GM19463 (cell line): ENCODE measurements around the gene REPS2.

ENCODE experiments used
- ATAC-seq: cut with Tn5 transposase; IDR thresholded peaks from one replicate; pipeline ENCODE4 v1.9.1; 2021; ENCODE audit warnings: mild to moderate bottlenecking, moderate library complexity; ENCODE audit not compliant: unreplicated experiment

The REPS2 gene

DNA sequence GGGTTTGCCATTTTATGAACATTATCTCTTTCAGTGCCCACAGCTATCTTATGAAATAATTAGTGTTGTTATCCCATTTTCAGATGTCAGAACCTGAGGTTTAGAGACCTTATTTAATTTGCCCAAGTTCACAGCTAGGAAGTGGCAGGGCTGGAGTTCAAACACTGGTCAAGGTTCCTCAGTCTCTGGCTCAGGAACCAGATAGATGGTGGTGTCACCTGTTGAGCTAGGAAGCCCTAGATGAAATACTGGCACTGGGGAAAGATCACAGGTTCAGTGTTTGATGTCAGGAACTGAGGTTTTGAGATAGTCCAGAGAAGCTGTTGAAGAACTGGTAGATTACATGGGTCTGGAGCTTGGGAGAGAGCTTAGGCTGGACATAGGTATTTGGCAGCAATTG is 85.4 kb downstream of the REPS2 start:
- no peak for ATAC-seq

DNA sequence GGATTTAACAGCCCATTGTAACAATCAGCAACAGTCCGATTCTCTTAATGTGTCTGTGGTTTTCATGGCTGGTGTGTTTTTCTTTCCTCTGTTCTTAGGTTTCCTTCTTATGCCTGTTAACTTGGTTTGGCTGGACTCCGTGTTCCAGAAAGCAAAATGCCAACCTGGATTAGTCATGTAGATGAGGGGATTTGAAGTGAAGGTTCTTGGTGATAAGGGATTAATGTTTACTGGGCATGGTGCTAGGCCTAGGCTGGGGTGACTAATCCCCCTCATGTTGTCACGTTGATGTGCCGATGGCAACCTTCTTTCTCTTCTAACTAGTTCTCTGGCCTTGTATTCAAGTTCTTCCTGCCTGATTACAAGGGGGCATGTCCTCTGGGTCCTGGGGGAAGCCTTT is 85.9 kb downstream of the REPS2 start:
- no peak for ATAC-seq

DNA sequence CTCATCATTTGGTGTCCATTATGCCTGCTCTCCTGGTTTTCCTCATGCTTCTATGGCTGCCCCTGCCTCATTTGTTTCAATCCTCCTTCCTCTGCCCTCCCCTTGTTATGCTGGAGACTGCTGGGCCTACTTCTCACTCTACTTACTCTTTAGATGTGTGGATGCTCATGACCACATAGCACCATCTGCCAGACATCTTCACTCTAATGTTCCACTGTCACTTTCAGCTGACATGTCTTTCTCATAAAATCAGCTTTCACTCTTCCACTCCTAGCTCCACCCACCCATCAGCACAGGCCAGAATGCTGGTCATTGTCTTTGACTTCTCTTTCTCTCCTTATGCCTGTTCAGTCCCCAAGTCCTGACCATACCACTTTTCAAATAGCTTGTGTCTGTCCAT is 86.8 kb downstream of the REPS2 start:
- no peak for ATAC-seq

DNA sequence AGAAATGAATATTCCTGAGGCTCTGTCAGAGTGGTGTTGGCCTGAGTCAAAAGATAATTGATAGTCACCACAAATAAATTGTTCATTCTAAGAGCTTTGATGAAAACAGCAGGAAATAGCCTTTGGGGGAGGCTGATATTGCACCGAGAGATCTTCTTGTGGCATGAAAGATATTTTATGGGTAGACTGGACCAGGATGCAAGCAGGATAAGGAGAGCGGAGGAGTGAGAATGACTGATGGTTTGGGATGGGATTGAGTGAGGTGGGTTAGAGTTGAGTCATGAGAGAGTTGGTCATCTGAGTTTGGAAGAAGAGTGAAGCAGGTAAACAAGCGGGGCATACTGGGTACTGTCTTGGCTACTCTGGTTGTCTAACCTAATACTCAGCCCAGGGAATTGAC is 88.7 kb downstream of the REPS2 start:
- no peak for ATAC-seq

DNA sequence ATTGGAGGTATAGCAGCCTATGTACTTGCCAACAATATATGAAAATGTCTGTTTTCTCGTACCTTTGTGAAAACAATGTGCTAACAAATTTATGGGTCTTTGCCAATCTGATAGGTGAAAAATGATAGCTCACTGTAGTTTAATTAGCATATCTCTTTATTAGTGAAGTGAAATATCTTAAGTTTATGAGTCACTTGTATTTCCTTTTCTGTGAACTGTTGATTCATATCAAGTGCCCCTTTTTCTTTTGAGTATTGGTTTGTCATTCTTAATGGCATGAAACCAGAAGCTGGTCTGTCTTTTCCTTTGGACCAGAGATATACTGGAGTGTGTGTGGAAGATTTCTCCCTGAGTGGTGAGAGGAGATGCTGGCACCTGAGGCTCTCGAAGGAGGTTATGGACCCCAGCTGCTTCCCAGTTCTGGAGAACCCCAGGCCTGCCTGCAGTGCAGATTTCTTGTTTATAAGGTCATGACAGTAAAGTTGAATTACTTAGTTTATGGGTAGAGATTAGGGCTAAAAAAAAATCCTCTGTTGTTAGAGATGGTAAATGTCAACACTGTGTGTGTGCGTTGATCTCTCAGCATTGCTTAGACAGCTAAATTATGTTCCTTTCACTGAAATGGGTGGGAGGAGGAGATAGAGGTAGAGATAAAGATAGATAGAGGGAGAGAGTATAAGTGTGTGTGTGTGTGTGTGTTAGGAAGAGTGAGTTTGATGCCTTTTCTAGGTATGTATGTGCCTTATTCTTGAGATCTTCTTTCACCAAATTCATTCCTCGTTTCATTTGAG is 89.9 kb downstream of the REPS2 start:
- ATAC-seq: no peak

DNA sequence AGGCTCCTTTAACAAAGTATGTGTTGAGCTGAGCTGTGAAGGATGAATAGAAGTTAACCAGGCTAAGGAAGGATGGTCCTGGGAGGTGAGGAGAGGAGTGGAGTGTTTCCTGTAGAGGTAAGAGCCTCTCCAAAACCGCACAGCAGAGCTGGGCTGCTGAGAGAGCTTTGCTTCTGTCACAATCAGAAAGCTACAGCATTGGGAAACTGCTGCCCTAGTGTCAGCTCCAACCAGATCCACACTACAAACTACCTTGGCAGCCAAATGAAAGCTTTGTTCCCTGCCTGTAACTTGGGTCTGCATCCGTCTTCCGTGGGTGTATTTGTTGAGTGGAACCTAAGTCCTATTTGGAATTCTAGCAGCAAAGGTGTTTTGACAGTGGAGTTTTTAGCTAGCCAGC is 91.8 kb downstream of the REPS2 start:
- ATAC-seq: no peak

DNA sequence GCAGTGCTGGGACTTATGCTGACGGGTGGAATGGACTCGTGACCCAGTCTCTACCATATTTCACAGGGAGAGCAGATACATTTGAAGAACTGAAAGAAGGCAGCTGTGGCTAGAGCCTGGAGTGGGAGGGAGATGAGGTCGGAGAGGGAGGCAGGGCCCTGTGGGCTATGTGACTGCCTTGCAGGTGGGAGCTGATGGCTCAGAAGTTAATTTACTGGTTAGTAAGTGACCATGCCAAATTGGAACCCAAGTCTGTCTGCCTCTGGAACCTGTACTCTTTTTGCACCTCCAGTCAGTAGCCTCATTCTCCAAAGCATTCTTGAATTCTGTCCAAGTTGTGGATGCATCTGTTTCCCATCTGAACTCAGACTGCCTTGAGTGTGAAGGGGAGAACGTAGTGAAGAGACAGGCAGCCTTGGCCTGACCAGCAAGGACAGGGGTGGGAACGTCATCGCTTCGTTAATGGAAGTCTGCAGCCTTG is 92.3 kb downstream of the REPS2 start:
- no peak for ATAC-seq

DNA sequence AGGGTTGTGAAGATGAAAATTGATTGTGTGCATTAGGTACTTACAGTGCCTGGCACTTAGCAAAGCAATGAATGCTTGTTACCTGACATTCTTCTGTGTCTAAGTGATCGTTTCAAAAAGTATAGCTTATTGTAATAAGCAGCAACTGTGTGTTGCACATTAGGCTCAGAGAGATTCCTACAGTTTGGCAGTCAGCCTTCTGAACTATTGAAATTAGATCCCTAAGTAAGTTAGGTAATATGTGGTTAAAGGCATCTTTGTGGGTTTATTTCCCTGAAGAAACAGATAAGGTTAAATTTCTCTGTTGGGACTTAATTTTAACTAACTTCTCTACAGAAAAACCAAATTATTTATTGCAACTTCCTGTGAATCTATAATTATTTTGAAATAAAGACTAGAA is 93.4 kb downstream of the REPS2 start:
- no peak for ATAC-seq

DNA sequence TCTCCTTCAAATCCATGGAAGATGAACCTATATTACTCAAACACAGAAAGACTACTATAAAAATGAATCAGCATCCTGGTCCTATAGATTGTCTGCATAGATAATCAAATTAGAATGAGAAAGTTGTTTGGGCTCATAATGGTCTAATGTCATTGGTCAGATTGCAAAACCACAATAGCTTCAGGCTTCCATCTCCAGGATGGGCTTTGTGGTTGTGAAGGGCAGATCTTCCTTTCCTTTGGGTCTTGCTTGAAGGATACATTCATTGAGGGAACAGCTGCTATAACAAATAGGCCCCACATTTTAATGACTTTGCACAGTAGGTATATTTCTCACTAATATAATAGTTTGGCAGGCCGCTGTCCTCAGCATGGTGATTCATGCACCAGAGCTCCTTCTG is 94.3 kb downstream of the REPS2 start:
- ATAC-seq: no peak

DNA sequence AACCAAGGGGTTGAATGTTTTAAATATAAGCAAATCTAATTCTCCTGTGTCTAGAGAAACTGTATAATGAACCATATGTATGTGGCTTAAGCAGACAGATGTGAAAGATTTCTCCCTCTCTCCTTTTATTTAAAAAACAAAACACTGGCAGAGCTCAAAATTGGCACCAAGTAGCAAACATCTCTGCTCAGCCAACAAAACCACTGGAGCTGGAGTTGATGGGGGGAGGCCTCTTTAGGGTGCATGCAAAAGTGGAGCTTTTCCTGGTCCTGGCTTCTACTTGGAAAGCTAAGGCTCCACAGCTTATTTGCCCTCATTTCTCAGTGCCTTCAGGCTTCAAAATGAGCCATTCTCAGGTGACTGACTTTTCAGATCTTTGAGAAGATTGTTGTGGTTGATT is 95.6 kb downstream of the REPS2 start:
- ATAC-seq: no peak

DNA sequence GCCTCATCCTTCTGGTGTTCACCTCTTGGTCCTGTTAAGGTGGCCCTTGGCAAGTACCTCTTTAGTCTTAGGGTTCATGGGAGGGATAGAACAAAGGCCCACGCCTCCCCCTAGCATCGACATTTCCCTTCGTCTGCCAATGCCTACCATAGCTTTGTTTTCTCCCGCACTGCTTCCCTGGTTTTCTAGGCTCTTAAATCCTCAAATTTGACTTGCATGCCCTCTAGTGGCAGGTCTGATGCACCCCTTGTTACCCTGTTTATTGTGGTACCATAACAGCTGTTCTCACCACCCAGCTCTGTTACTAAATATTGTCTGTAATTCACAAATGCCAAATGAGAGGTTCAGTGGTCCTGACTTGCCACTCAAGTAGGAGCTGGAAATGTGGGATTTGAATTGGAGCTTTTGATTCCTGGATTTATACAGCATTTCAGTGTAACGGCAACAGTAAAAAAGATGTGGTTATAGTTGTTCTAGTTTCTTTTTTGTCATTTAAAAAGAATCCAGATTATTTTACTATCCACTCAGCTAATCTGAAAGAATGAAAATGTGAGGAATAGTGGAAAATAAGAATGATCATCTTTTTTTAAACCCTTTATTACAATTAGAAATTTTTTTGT is 100.1 kb downstream of the REPS2 start:
- ATAC-seq: no peak

DNA sequence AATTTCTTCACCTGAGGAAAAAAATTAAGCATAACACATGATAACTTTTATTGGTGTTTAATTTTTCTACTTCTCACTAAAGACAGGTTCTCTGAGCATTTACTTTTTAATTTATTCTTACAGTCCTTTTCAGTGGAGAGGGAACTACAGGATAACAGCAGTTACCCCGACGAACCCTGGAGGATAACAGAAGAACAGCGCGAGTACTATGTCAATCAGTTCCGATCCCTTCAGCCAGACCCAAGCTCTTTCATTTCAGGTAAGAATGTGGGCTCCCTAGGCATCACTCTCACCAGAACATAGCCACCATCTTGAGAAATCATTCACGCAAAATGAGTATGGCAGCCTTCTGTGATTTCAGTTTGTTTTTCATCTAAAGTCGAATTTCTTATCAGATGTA is 100.8 kb downstream of the REPS2 start:
- no peak for ATAC-seq

DNA sequence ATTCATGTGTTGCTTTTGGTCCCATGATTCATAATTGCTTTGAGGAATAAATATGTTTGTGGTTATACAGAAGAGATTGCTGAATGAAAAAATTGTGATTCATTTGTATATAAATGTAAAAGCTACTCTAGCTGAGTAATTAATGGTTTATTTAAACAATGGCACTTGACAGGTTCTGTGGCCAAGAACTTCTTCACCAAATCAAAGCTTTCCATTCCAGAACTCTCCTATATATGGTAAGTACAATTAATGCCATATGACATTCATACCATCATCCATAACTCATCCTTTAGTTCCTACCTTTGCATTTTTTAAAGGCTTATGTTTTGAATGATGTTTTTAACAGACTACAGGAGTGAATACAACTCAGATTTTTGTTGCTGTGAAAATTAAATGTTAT is 105.8 kb downstream of the REPS2 start:
- ATAC-seq: no peak

DNA sequence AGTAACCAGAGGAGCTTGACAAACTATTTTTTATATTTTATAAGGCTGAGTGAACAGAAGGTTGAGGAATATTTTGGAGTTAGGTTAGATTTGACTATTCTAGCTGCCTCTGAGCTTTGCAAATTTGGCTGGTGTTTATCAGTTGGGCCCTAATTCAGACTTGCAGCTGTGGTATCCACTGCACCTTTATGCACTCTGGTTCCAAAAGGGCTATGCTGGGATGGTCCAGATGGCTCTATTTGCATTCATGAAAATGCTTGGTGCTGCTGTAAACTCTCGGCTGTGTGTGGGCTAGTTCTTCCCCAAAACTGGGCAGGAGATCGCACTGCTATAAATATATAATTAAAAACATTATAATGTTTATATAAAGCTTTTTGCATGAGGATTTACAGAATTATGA is 106.3 kb downstream of the REPS2 start:
- no peak for ATAC-seq

DNA sequence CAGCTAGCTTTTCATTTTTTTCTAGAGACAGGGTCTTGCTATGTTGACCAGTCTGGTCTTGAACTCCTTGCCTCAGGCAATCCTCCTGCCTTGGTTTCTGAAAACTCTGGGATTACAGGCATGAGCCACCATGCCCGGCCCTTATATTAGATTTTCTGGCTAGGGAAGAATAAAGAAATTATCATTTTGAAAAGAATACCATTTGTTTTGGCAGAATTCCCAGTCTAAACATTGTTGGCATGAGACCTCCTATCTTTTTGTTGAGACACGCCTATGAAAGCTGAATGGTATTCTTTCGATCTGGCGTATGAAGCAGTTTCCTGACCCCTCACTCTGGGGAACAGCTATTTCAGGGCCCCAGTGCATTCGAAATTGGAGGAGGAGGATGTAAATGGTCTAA is 107.0 kb downstream of the REPS2 start:
- no peak for ATAC-seq

DNA sequence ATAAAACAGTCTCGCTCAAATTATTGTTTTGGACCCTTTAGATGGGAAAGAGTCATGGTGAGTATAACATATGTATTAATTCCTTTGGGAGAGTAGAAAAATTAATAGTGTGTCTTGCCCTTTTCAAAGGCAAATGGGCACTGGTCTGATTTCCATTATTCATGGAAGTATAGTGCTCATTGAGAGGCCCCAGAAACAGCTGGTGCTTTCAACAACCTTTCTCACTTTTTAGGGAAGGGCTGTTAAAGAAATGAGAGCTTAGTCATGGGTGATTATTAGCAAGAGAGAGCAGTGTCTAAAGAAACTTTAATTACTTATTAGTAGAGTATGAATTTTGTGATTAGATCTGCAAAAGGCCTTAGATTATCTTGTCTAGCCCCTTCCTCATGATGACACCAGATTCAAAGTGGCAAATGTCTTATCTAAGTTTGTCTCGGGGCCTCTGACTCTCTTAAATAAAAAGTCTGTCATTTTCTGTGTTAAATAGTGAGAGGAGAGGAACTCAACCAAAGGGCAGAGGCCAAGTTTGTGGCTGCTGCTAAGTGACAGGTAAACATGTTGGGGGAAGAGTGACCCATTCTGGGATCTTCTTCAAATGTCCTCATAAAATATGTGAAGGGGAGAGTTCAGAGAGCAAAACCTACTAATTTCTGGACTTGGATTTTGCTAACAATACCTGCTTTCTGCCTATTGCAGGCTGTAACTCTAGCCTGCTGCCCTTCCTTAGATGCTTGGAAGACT is 110.6 kb downstream of the REPS2 start:
- no peak for ATAC-seq

DNA sequence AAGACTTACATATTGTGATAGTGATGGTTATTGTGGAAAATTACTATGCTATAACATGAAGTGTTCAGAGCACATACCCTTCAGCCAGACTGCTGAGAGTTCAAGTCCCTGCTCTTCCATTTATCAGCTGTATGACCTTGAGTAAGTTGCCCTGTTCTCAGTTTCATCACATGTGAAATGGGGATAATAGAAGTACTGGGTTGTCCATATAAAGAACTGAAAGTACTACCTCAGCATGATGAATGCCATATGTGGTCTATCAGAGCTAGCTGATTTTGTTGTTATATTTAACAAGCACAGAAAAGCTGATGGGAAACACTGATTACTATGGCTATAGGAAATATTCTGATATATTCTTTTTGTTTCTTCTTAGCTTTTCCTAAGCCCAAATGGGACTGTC is 115.6 kb downstream of the REPS2 start:
- no peak for ATAC-seq

DNA sequence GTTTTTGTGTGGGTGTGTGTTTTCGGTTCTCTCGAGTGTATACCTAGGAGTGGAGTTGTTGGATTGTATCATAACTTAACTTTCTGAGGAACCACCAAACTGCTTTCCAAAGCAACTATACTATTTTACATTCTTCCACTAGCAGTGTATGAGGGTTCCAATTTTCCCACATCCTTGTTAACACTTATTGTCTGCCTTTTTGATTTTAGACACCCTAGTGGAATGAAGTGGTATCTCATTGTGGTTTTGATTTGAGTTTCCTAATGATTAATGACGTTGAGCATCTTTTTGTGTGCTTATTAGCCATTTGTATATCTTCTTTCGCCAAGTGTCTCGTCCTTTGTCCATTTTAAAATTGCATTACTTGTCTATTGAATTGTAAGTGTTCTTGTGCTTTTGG is 118.6 kb downstream of the REPS2 start:
- ATAC-seq: no peak

DNA sequence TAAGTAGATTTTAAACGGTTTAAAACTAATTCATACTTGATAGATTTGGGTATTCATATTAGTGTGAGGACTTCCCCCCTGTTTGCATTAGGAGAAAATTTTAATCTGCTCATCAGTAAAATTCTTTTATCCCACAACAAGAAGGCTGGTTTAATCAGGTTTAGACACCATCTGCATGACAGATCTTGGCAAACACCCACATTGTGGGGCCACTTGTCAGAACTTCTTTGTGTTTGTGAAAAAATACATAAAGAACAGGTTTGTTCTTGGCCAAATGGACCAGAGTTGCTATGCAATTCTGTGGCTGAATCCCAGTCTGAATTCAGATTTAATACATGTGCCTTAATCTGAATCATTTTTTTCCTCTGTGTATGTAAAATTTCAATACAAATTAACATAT is 121.1 kb downstream of the REPS2 start:
- ATAC-seq: no peak

DNA sequence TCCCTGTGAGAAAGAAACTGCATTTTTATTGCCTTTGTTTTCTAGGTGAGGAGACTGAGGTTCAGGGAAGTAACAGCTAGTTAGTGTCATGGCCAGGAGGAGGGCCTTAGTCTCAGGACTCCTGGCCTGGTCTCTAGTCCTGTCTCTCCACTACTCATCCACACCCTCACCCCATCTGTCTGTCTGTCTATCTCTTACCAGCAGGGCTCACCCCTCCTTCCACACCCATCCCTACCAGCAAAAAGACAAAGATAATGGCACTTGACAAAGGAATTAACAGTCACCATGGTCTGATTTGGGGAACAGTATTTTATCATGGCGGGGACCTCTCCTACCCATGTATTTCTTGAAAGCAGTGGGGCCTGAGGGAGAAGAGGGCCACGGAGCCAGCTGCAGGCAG is 125.8 kb downstream of the REPS2 start:
- ATAC-seq: no peak

DNA sequence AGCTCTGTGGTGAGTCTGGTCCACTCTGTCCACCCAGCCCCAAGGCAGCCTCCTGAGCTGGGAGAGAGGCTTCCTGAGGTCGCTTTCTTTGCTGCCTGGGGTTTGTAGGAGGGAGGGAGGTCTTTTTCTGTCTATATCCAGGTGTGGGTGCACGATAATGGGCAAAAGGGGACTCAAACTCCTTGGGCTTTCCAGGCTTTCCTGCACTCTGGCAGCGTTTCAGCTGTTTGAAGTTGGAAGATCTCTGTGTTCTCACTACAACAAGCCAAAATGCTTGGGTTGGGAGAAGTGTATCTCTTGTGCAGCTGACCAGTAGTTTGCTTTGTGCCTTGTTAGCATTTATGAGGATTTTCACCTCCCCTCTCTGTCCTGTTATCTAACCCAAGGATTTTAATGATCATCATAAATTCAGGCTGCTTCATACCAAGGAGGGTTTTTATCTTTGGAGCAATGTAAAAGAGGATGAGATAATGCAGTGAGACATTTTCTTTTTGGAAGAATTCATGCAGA is 126.3 kb downstream of the REPS2 start:
- no peak for ATAC-seq

DNA sequence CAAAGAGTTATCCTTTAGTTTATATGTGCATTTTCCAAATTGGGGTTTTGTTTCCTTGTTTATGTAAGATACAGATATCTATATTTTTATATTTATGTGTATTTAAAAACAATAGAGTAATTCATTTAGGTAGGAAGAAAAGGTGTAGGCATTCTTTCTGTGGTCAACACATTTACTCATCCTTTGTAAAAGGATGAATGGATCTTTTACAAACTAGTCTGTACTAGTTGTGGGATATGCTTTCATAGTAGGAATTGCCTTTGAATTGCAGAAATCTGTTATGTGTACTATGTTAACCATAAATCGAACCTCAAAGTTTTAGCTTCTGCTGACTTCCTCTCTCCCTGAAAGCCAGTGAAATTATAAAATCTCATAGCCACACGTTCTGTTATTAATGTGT is 128.5 kb downstream of the REPS2 start:
- no peak for ATAC-seq
